Retinal pigment epithelial cell (primary cell): Measurements from ENCODE around the gene NACC2.

Experiments
- DNase-seq: peaks from one replicate; pipeline ENCODE4 v3.0.0-alpha.2; 2010; ENCODE audit warnings: low read depth
- H3K4me3 ChIP-seq: 2 replicates; pipeline ENCODE4 v1.5.1; 2011; ENCODE audit warnings: mild to moderate bottlenecking, low read length, control low read depth, moderate library complexity
- CTCF ChIP-seq: conservative IDR thresholded peaks from 2 replicates; pipeline ENCODE4 v1.5.1; 2011; ENCODE audit warnings: low read depth, low read length, control low read depth, inconsistent platforms

Gene NACC2

GRCh38 chr9:136018257-136019031, 76.6 kb downstream of the NACC2 start:
- no peak for TF ChIP-seq CTCF
- DNase-seq: no peak
- H3K4me3 ChIP-seq: no peak overlapping the region

- TF ChIP-seq CTCF: no peak
- no peak for DNase-seq
- H3K4me3 ChIP-seq: no peak overlapping the region
Observed at GRCh38 chr9:136017289-136018190, 77.5 kb downstream of the NACC2 start.

- DNase-seq: no peak
- H3K4me3 ChIP-seq: no peak overlapping the region
- TF ChIP-seq CTCF: no peak
Observed at GRCh38 chr9:136016572-136017288, 78.4 kb downstream of the NACC2 start.

GRCh38 chr9:136015656-136016571, 79.2 kb downstream of the NACC2 start:
- DNase-seq: no peak
- H3K4me3 ChIP-seq: no peak overlapping the region
- no peak for TF ChIP-seq CTCF

GRCh38 chr9:136014924-136015633, 80.0 kb downstream of the NACC2 start:
- no peak overlapping the region for H3K4me3 ChIP-seq
- TF ChIP-seq CTCF: no peak
- DNase-seq: no peak
